ENCODE measurements around the gene RNF32. TPM values are rescaled to one million over a fixed set of nuclear protein-coding genes. Genes with fewer than 3 reads are reported as not detected.

The RNF32 gene
- under 1 TPM; 0.56 to 0.76 TPM for total RNA-seq
- long read RNA-seq, partial matches to known transcripts: 0 of 3 reads
- long read RNA-seq, other reads (novel, unspliced or antisense): 3 of 3 reads

GRCh38 chr7:156640257-156640948, at the start of gene RNF32:
RNF32 (plus strand) TSS chr7:156640774; CDS start chr7:156643878, 3,104 bp downstream.
- intact Hi-C loops (cut with DNase I): no loop called here
- ATAC-seq: peak; percentile 98 to 99
- peak; percentile 95 for DNase-seq

GRCh38 chr7:156592155-156592884, 48.3 kb upstream of the RNF32 start:
- intact Hi-C loops (cut with DNase I): no loop called here
- DNase-seq (no peak), ATAC-seq (no peak)

DNA sequence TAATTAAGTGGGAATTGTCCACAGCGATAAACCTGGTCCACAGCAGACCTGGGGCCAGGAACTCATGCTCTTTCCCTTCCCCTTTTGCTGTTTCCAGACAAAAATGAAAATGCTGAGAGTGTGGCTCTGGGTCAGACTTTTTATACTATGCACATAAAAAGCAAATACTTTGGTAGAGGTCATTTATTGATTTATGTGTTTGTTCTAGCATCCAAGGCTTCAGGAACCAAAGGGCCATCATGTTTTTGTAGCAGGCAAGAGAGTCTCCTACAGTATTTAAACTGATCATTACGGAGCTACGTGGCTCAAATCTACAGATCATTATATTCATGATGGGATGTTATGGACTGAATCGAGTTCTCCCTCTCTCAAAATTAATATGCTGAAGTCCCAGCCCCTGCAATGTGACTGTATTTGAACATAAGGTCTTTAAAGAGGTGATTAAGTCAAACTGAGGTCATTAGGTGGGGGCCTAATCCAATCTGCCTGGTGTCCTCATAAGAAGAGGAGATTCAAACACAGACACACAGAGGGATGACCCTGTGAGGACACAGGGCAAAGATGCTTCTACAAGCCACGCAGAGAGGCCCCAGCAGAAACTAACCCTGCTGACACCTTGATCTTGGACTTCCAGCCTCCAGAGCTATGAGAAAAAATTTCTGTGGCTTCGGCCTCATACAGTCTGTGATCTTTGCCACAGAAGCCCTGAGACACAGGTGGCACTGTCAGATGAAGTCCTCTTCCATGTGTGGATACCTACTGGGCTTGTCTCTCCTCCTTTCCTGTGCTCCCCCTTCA, 46.1 kb upstream of the RNF32 start:
- ATAC-seq: no peak
- intact Hi-C loops (cut with DNase I): no loop called here
- no peak for DNase-seq

DNA sequence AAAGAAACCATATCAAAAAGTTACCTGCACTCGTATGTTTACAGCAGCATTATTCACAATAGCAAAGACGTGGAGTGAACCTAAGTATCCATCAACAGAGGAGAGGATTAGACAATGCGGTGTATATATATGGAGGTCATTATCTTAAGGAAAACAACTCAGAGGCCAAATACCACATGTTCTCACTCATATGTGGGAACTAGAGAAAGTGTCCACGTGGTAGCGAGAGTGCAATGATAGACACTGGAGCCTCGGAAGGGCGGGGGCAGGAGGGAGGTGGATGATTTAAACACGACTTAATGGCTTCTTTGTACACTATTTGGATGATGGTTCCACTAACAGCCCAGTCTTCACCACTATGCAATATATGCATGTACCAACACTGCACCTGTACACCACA, 40.1 kb upstream of the RNF32 start:
- intact Hi-C loops (cut with DNase I): no loop called here
- ATAC-seq: no peak
- no peak for DNase-seq

DNA sequence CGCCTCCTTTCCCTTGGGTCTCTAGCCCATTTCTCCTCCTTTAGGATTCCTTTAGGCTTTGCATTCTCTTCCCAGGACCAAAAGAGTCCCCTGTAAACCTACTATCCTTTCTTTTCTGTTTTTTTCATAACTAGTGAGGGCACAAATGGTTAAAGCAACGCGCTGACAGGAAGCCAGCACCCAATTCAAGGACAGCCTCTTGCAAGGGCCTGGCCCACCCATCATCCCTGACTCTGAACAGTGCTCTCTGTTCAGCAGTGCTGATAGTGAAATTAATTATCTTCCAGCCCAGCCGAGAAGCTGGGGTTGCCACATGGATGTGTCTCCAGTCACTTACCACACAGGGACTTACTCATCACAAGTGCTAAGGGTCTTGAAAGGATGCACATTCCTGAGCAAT, 38.3 kb upstream of the RNF32 start:
- no peak for ATAC-seq
- intact Hi-C loops (cut with DNase I): no loop called here

DNA sequence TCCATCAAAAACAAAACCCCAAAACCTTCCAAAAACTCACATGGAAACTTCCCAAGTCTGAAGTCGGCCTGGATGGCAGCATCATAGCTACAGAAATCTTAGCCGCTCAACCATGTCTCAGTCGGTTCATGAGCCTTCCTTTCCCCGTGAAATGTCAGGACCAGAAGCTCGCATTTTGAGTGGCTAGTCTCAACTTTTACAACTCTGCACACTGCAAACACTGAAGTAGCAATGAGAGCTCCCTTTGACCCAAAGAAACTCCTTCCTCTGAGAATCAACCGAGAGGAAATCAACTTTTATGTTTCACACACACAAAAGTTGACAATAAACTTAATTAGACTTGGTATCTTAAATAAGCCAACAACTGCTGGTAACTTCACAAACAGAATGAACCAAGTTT, 37.6 kb upstream of the RNF32 start:
- no peak for DNase-seq
- ATAC-seq: no peak
- intact Hi-C loops (cut with DNase I): no loop called here

More for the DNA sequence above, 38.3 kb upstream of the RNF32 start:
- DNase-seq: no peak

DNA sequence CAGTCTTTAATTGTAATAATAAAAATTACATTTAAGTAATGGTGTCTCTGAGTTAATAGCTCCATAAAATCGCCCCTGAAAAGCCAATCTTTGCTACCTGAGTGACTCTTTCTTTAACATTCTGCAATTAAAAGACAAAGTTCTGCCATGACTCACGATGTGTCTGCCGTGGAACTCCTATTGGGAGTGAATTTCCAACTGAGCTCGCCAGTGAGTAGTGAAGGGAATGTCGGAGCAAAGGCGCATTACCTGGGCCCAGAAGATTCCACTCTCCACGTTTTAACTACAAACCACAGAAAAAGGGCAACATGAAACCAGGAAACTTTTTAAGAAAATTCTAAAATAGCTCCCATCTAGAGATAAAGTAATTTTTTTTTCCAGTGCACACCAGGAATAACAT, 36.9 kb upstream of the RNF32 start:
- DNase-seq: no peak
- ATAC-seq: no peak
- intact Hi-C loops (cut with DNase I): no loop called here

DNA sequence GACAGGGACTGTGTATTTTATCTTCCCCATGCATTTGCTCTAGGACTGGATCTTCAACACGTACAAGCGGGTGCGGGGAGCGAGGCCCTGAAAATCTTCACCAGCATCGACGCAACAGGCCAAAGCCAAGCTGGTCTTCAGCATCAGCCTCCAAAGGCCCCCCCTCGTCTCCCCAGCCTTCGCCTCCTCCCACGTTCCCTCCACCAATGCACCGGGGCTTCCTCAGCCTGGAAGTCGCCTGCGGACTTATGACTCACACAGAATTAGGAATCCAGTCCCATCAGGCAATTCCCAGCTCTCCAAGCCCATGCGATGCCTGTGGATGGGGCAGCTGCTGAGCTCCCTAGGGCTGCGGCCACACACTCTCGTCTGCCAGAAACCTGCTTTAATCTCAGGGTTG, 36.3 kb upstream of the RNF32 start:
- DNase-seq: no peak
- no peak for ATAC-seq
- intact Hi-C loops (cut with DNase I): no loop called here

- intact Hi-C loops (cut with DNase I): no loop called here
- DNase-seq: no peak
- ATAC-seq: no peak
These were observed 35.5 kb upstream of the RNF32 start for GRCh38 chr7:156604836-156605695.

GRCh38 chr7:156606135-156606534, 34.4 kb upstream of the RNF32 start:
- ATAC-seq: no peak
- intact Hi-C loops (cut with DNase I): no loop called here
- DNase-seq: no peak

DNA sequence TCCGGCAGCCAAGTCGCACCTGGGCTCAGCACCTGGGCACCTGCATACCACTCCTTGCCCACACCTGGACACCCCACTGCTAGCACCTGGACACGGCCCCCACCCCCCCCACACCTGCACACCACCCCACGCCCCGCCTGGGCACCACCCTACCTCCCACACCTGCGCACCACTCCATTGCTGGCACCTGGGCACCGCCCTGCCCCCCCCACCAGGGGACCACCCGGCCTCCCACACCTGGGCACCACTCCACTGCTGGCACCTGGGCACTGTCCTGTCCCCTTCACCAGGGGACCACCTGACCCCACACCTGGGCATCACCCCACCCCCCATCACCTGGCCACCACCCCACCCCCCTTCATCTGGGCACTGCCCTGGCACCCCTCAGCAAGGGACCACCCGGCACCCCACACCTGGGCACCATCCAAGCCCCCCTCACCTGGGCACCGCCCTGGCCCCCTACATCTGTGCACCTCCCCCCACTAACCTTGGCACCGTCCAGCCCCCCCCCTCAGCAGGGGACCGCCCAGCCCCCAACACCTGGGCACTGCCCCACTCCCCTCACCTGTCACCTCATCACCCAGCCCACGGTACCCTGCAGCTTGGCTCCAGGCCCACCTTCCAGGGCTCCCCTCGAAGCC, 33.8 kb upstream of the RNF32 start:
- ATAC-seq (no peak), DNase-seq (no peak)
- intact Hi-C loops (cut with DNase I): no loop called here

- DNase-seq (no peak), ATAC-seq (peak; percentile 23 to 37)
- intact Hi-C loops (cut with DNase I): no loop called here
These were observed 33.0 kb upstream of the RNF32 start for GRCh38 chr7:156607332-156608172.

DNA sequence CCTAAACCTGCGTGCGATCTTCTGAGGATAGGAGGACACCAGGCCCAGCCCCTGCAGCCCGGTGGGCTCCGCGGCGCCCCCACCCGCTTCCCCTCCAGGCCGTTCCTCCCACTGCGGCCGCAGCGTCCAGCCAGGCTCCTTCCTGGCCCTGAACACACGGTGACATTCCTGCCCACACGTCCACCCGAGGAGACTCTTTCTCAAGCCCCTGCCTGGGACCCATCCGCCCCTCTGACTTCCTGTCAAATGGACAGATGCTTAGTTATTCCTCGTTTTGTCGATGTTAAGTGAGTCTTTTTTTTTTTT, 32.4 kb upstream of the RNF32 start:
- DNase-seq: peak; percentile 47
- peak; percentile 10 to 47 for ATAC-seq
- intact Hi-C loops (cut with DNase I): no loop called here

DNA sequence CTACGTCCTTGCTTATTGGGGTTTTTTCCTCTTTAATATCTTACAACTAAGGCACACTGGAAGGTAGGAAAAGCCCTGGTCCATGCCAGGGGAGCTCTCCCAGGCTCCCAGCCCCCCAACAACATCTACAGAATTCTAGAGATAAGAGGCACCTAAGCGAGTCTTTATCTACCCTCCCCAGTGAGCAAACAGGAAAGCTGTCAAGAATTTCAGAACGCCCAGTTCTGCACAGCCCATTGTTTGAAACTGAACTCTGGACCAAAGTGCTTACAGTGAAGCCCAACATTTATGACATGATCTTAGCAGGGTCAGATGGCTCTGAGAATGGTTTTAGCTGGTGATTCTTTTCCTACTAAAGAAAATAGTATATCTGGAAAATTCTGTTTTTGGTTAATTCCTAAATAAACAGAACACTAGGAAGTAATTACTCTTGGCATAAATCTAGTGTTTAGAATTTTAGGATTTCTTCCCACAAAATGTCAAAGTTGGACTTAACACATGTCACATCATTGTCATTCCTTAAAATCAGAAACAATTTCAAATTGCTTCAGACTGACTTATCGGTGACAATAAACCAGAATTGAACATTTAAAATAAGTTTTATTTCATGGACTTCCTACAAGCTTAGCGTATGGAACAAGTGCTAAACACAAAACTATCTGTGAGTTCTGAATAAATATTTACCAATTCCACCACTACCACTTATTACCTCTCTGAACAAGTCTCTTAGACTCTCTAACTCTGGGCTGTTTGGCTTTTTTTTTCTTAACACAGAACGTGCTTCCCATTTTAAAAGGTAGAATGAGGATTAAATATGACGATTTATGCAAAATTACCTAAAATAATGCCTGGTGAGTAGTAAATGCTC, 31.3 kb upstream of the RNF32 start:
- ATAC-seq (peak; percentile 32 to 67), DNase-seq (no peak)
- intact Hi-C loops (cut with DNase I): no loop called here

DNA sequence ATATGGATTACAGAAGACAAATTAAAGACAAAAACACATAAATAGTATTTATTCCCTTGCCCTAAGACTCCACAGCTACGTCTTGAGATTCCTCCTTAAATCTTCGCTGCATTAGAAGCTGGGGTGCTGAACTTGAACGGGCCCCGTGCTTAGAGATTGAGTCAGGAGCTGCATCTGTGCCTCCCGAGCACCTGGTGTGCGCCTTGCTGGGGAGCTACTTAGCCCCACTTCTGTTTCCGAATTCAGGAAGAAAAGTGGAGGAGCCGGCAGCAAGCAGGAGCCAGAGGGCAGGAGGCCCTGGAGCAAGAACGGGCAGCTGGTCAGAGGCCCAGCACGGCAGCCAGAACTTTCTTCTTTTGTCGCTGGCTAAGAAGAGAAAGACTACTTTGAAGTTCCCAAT, 30.4 kb upstream of the RNF32 start:
- intact Hi-C loops (cut with DNase I): no loop called here

GRCh38 chr7:156610601-156611000, 30.0 kb upstream of the RNF32 start:
- ATAC-seq: no peak
- no peak for DNase-seq
- intact Hi-C loops (cut with DNase I): no loop called here

More for the DNA sequence above, 30.4 kb upstream of the RNF32 start:
- ATAC-seq: no peak
- no peak for DNase-seq

All from left cardiac atrium (tissue), 4 donors.